Fibroblast of lung (primary cell): ENCODE data around the gene PTGIS. TPM values are rescaled to one million over a fixed set of nuclear protein-coding genes. Genes with fewer than 3 reads are reported as not detected.
A peak's percentile ranks its signal among the peaks of the same experiment; 100 is the strongest.

ENCODE experiments used
- DNase-seq, 2 donors: peaks; one replicate each; pipeline versions ENCODE4 v3.0.0 to v3.0.0-alpha.2; 2010; ENCODE audit warnings: low read depth in 2 of 2
- H2AFZ ChIP-seq: 2 replicates; pipeline ENCODE4 v1.5.1; 2012; ENCODE audit warnings: low read length, control low read depth, inconsistent platforms
- H3K27ac ChIP-seq: 2 replicates; pipeline ENCODE4 v1.5.1; 2011; ENCODE audit warnings: low read length, control low read depth; ENCODE audit not compliant: insufficient read depth
- H3K27me3 ChIP-seq: 2 replicates; pipeline ENCODE4 v1.5.1; 2011; ENCODE audit warnings: mild to moderate bottlenecking, low read length; ENCODE audit not compliant: control insufficient read depth, insufficient read depth
- H3K36me3 ChIP-seq: 2 replicates; pipeline ENCODE4 v1.5.1; 2011; ENCODE audit warnings: low read length; ENCODE audit not compliant: control insufficient read depth, insufficient read depth
- H3K4me1 ChIP-seq: 2 replicates; pipeline ENCODE4 v1.5.1; 2011; ENCODE audit warnings: low read length; ENCODE audit not compliant: control insufficient read depth, insufficient read depth; ENCODE audit errors: extremely low read depth
- H3K4me2 ChIP-seq: 2 replicates; pipeline ENCODE4 v1.5.1; 2011; ENCODE audit warnings: low read length, control low read depth; ENCODE audit not compliant: insufficient read depth; ENCODE audit errors: extremely low read depth
- H3K4me3 ChIP-seq, 4 experiments: fragments of 200-600 bp in 1 of 4; sonication (generic) in 1 of 4; replicated peaks in 1 of 4; 2 replicates each; pipeline ENCODE4 v1.5.1; 2011 to 2016; ENCODE audit warnings: low read length in 4 of 4, low read depth in 3 of 4, mild to moderate bottlenecking in 3 of 4, control low read depth in 2 of 4, inconsistent platforms in 1 of 4, mixed read lengths in 1 of 4; ENCODE audit not compliant: insufficient read depth in 1 of 4; ENCODE audit errors: control extremely low read depth in 1 of 4
- H3K79me2 ChIP-seq: 2 replicates; pipeline ENCODE4 v1.5.1; 2012; ENCODE audit warnings: mild to moderate bottlenecking, low read length, inconsistent platforms; ENCODE audit not compliant: control insufficient read depth, insufficient read depth
- H3K9ac ChIP-seq: 2 replicates; pipeline ENCODE4 v1.5.1; 2011; ENCODE audit warnings: mild to moderate bottlenecking, low read length, control low read depth; ENCODE audit not compliant: insufficient read depth
- H3K9me3 ChIP-seq: 2 replicates; pipeline ENCODE4 v1.5.1; 2012; ENCODE audit warnings: low read depth, low read length; ENCODE audit not compliant: control insufficient read depth, insufficient read depth
- H4K20me1 ChIP-seq: 2 replicates; pipeline ENCODE4 v1.5.1; 2011; ENCODE audit warnings: low read length; ENCODE audit not compliant: control insufficient read depth, insufficient read depth; ENCODE audit errors: extremely low read depth
- CTCF ChIP-seq, 2 donors: IDR thresholded peaks in 1 of 2; conservative IDR thresholded peaks in 1 of 2; 1 replicate in 1 of 2; 2 replicates in 1 of 2; pipeline ENCODE4 v1.5.1; 2011 to 2012; ENCODE audit warnings: low read length in 2 of 2, control low read depth in 1 of 2, inconsistent platforms in 1 of 2, low read depth in 1 of 2, mild to moderate bottlenecking in 1 of 2
- EZH2 ChIP-seq: IDR thresholded peaks from 2 replicates; pipeline ENCODE4 v1.5.1; 2012; ENCODE audit warnings: low read length, control low read depth, mild to moderate bottlenecking; ENCODE audit errors: missing control alignments
- polyA plus RNA-seq, 2 donors: library from polyadenylated mRNA; depleted of rRNA in 1 of 2; stranded (reverse) in 1 of 2; unstranded in 1 of 2; fragments of >200 nt; gene quantifications; 2 replicates each; pipeline ENCODE4 v1.2.1, GENCODE V29; 2011 to 2012; ENCODE audit warnings: missing spikeins in 1 of 2
- total RNA-seq: library from RNA; depleted of rRNA; stranded (reverse); fragments of >200 nt; gene quantifications from 2 replicates; pipeline ENCODE4 v1.2.1, GENCODE V29; 2014

The PTGIS gene
- total and polyA plus RNA-seq, 2 donors (not counting 1 experiment from before 2014, with no cell fraction given): 6.8 to 41.5 TPM

GRCh38 chr20:49483696-49484123 lies 84.2 kb downstream of the PTGIS start:
- H3K4me3 ChIP-seq: no peak overlapping the region

DNA sequence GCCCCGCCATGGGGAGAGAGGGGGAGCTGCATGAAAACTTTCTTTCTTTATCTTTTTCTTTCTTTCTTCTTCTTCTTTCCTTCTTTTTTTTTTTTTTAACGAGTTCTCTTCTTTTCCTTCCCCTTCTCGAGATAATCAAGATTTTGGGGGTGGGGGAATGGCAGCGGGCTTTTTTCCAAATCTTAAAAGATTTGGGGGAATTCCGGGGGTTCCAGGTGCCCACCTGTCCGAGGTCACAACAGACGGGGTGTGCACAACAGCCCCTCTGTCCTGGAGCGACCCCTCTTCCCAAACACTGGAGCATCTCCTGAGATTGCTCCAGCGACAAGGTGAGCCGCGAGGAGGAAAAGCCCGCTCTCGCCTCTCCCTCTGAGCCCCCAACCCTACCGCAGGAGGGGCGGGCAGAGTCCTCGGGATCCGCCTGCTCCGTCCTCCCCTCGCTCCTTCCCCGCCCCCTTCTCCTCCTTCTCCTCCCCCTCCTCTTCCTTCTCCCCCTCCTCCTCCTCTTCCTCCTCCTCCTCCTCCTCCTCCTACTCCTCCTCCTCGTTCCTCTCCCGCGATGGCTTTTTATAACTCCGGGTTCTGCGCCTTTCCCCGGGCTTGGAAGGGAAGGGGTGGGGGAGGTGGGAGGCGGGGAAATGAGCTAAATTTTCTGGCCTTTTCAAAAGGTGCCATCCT lies 84.8 kb downstream of the PTGIS start:
- H3K4me1 ChIP-seq: no peaks in the 10 kb centered on the region
- no peak for TF ChIP-seq CTCF (conservative IDR thresholded peaks at IDR 0.05 in 1 of 2, IDR thresholded peaks at IDR 0.05 in 1 of 2; ENCODE audit: low read depth in 1 of 2, low read length in 2 of 2)
- TF ChIP-seq EZH2: no peak
- no peak overlapping the region for H3K4me3 ChIP-seq
- H3K27ac ChIP-seq: no peak overlapping the region
- no peaks in the 10 kb centered on the region for H3K9me3 ChIP-seq
- H3K4me2 ChIP-seq: no peak overlapping the region
- no peaks in the 10 kb centered on the region for H3K36me3 ChIP-seq
- peaks cover 25% of the 10 kb centered on the region for H3K27me3 ChIP-seq
- no peak for DNase-seq
- H3K9ac ChIP-seq: no peak overlapping the region
- H4K20me1 ChIP-seq: no peaks in the 10 kb centered on the region
- H2AFZ ChIP-seq: no peak overlapping the region
- H3K79me2 ChIP-seq: no peaks in the 10 kb centered on the region

More at GRCh38 chr20:49483696-49484123, 84.2 kb downstream of the PTGIS start:
- Histone ChIP-seq H2AFZ (no peak overlapping the region), H3K27me3 (peaks cover 27% of the 10 kb centered on the region), H3K36me3 (no peaks in the 10 kb centered on the region), H3K9ac (no peak overlapping the region), H3K27ac (no peak overlapping the region), H3K79me2 (no peaks in the 10 kb centered on the region), H4K20me1 (no peaks in the 10 kb centered on the region), H3K4me1 (no peaks in the 10 kb centered on the region), H3K4me2 (peak overlapping the region; percentile 71), H3K9me3 (no peaks in the 10 kb centered on the region)
- no peak for TF ChIP-seq CTCF (conservative IDR thresholded peaks at IDR 0.05 in 1 of 2, IDR thresholded peaks at IDR 0.05 in 1 of 2; ENCODE audit: low read depth in 1 of 2, low read length in 2 of 2)
- no peak for TF ChIP-seq EZH2
- DNase-seq: no peak

DNA sequence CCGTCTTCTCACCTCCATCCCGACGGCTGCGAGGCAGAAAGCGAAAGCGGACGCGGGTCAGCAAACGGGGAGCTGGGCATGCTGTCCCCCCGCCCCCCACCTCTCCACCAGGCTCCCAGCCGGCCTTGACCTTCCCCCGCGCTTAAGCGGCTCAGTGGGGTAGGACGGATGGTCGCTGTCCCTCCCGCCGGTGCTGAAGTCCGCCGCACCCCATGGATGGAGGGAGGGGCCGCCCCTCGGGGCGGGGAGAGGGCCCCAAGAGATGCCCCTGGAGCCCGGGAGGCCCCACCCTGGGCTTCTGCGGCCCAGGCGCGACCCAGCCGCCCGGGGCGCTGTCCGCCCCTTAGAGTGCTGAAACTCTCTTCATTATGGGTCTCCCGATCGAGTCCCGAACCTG lies 85.3 kb downstream of the PTGIS start, which contains the start of gene KCNB1:
TSS of gene KCNB1 (minus strand) at position 48 of the 397 bp plus-strand sequence. CDS start 188 bp downstream, outside the sequence.
- H3K27ac ChIP-seq: no peak within 1 kb of the TSS
- H3K36me3 ChIP-seq: no peaks in the 10 kb centered on the region
- no peak within 1 kb of the TSS for H2AFZ ChIP-seq
- no peaks in the 10 kb centered on the region for H3K9me3 ChIP-seq
- H3K79me2 ChIP-seq: no peaks in the 10 kb centered on the region
- no peaks in the 10 kb centered on the region for H4K20me1 ChIP-seq
- TF ChIP-seq CTCF (conservative IDR thresholded peaks at IDR 0.05 in 1 of 2, IDR thresholded peaks at IDR 0.05 in 1 of 2; ENCODE audit: low read depth in 1 of 2, low read length in 2 of 2) (no peak), EZH2 (no peak)
- H3K4me1 ChIP-seq: no peaks in the 10 kb centered on the region
- H3K27me3 ChIP-seq: peaks cover 25% of the 10 kb centered on the region
- peak; percentile 34 to 49 for DNase-seq
- H3K9ac ChIP-seq: no peak within 1 kb of the TSS
- no peak within 1 kb of the TSS for H3K4me2 ChIP-seq
- H3K4me3 ChIP-seq: no peak within 1 kb of the TSS
